ENCODE measurements around the gene C2CD4C. TPM values are rescaled to one million over a fixed set of nuclear protein-coding genes. Genes with fewer than 3 reads are reported as not detected.
A peak's percentile ranks its signal among the peaks of the same experiment; 100 is the strongest.
"Not testable (repeated sequence)": the region's sequence is repeated elsewhere in the genome, so short reads cannot be mapped to it uniquely, and the experiment has no call there.

C2CD4C gene
- total RNA-seq, 2 donors from 2014 or later: 1.1 to 2.9 TPM

DNA sequence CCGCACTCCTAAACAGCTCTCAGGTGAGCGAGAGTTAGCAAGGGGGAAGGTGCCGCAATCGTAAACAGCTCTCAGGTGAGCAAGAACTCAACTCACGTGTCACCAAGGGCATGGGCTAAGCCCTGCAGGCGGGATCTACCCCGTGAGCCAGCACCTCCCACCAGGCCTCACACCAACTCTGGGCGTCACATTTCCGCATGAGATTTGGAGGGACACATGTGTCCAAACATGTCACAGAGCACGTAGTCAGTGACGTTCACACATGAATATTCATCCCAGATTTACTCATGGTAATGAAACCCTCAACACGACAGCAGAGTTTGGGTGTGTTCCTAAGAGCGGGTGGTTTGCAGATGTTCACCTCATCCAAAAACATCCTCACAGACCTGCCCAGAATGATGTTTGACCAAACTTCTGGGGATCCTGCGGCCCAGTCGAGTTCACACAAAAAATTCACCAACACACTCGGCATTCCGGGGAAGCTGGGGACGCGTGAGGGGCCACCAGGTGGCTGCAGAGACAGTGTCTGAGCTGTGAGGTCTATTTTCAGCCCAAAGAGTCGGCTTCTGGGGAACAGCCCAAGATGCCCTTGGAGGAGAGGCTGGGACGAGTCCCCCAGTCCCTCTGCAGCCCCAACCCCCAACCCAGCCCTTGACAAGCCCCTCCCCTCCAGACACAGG is 19.6 kb downstream of the C2CD4C start:
- intact Hi-C loops (cut with DNase I): loop anchor here in 1 of 2 donors (10.0 kb wide), 1 partner anchor 85 kb away; a partner anchor contains a TSS
- peak; percentile 62 for DNase-seq (ENCODE audit: low spot score)

DNA sequence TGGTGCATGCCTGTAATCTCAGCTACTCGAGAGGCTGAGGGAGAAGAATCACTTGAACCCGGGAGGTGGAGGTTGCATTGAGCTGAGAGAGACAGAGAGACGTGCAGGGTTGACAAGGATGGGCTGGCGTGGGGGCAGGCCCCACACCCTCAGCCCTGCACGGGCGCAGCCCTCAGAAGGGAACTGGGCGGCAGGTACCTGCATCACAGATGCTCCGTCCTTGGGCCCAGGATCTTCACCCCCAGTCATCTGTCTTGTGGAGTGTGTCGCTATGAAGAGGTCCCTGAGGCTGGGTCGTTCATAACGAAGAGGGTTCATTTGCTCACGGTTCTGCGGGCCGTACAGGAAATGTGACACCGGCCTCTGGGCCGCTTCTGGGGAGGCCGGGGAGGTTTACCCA is 20.3 kb downstream of the C2CD4C start:
- intact Hi-C loops (cut with DNase I): loop anchor here in 1 of 2 donors (10.0 kb wide), 1 partner anchor 86 kb away; a partner anchor contains a TSS
- DNase-seq (ENCODE audit: low spot score): peak; percentile 45

DNA sequence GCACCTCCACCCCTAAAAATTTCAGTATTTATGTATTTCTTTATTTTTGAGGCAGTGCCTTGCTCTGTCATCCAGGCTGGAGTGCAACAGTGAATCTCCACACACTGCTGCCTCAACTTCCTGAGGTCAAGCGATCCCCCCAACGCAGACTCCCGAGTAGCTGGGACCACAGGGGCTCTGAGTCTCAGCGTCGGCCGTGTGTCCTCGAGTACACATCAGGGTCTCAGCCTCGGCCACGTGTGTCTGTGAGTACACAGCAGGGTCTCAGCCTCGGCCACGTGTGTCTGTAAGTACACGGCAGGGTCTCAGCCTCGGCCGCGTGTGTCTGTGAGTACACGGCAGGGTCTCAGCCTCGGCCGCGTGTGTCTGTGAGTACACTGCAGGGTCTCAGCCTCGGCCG is 21.2 kb downstream of the C2CD4C start:
- DNase-seq (ENCODE audit: low spot score): peak; percentile 69
- intact Hi-C loops (cut with DNase I): loop anchor here in 1 of 2 donors (10.0 kb wide), 1 partner anchor 87 kb away; a partner anchor contains a TSS

DNA sequence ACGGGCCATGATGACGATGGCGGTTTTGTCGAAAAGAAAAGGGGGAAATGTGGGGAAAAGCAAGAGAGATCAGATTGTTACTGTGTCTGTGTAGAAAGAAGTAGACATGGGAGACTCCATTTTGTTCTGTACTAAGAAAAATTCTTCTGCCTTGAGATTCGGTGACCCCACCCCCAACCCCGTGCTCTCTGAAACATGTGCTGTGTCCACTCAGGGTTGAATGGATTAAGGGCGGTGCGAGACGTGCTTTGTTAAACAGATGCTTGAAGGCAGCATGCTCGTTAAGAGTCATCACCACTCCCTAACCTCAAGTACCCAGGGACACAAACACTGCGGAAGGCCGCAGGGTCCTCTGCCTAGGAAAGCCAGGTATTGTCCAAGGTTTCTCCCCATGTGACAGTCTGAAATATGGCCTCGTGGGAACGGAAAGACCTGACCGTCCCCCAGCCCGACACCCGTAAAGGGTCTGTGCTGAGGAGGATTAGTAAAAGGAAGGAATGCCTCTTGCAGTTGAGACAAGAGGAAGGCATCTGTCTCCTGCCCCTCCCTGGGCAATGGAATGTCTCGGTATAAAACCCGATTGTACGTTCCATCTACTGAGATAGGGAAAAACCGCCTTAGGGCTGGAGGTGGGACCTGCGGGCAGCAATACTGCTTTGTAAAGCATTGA is 22.2 kb downstream of the C2CD4C start:
- intact Hi-C loops (cut with DNase I): loop anchor here in 1 of 2 donors (10.0 kb wide), 1 partner anchor 88 kb away; a partner anchor contains a TSS
- not testable (repeated sequence) for DNase-seq (ENCODE audit: low spot score)

DNA sequence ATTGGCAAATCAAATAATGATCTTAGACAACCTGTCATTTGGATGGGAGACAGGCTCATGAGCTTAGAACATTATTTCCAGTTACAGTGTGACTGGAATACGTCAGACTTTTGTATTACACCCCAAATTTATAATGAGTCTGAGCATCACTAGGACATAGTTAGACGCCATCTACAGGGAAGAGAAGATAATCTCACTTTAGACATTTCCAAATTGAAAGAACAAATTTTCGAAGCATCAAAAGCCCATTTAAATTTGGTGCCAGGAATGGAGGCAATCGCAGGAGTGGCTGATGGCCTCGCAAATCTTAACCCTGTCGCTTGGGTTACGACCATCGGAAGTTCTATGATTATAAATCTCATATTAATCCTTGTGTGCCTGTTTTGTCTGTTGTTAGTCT is 22.8 kb downstream of the C2CD4C start:
- intact Hi-C loops (cut with DNase I): loop anchor here in 1 of 2 donors (10.0 kb wide), 1 partner anchor 89 kb away; a partner anchor contains a TSS
- not testable (repeated sequence) for DNase-seq (ENCODE audit: low spot score)

- intact Hi-C loops (cut with DNase I): loop anchor here in 1 of 2 donors (10.0 kb wide), 1 partner anchor 90 kb away; a partner anchor contains a TSS
- no peak for DNase-seq (ENCODE audit: low spot score)
Observed at GRCh38 chr19:384799-385169, 24.2 kb downstream of the C2CD4C start.

GRCh38 chr19:383922-384798 is 24.8 kb downstream of the C2CD4C start:
- peak; percentile 78 for DNase-seq (ENCODE audit: low spot score)

GRCh38 chr19:383040-383439 is 25.9 kb downstream of the C2CD4C start:
- intact Hi-C loops (cut with DNase I): loop anchor here in 1 of 2 donors (10.0 kb wide), 1 partner anchor 92 kb away; a partner anchor contains a TSS
- DNase-seq (ENCODE audit: low spot score): no peak

More at GRCh38 chr19:383922-384798, 24.8 kb downstream of the C2CD4C start:
- intact Hi-C loops (cut with DNase I): loop anchor here in 1 of 2 donors (10.0 kb wide), 1 partner anchor 91 kb away; a partner anchor contains a TSS

DNA sequence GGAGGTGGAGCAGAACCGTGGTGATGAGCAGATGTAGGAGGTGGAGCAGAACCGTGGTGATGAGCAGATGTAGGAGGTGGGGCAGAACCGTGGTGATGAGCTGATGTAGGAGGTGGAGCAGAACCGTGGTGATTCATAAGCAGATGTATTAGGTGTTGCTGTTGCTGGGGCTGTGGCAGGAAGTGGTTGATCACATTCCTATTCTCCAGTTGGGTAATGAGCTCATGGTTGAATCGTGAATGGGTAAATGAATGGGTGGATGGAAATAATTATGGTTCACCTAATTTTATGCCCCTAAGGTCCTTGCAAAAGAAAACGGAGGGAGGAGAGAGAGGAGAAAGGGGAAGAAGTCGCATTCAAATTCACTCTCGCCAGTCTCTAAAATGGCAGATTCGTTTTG is 26.4 kb downstream of the C2CD4C start:
- intact Hi-C loops (cut with DNase I): loop anchor here in 1 of 2 donors (10.0 kb wide), 1 partner anchor 92 kb away; a partner anchor contains a TSS

GRCh38 chr19:381901-382300 is 27.0 kb downstream of the C2CD4C start:
- peak; percentile 25 for DNase-seq (ENCODE audit: low spot score)
- intact Hi-C loops (cut with DNase I): loop anchor here in 1 of 2 donors (10.0 kb wide), 1 partner anchor 93 kb away; a partner anchor contains a TSS

More for the DNA sequence above, 26.4 kb downstream of the C2CD4C start:
- DNase-seq (ENCODE audit: low spot score): not testable (repeated sequence)

DNA sequence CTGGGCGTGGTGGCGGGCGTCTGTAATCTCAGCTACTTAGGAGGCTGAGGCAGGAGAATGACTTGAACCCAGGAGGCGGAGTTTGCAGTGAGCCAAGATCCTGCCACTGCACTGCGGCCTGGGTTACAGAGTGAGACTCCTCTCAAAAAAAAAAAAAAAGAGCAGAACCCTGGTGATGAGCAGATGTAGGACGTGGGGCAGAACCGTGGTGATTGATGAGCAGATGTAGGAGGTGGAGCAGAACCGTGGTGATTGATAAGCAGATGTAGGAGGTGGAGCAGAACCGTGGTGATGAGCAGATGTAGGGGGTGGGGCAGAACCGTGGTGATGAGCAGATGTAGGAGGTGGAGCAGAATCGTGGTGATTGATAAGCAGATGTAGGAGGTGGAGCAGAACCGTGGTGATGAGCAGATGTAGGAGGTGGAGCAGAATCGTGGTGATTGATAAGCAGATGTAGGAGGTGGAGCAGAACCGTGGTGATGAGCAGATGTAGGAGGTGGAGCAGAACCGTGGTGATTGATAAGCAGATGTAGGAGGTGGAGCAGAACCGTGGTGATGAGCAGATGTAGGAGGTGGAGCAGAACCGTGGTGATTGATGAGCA is 28.2 kb downstream of the C2CD4C start:
- peak; percentile 28 for DNase-seq (ENCODE audit: low spot score)
- intact Hi-C loops (cut with DNase I): loop anchor here in 1 of 2 donors (10.0 kb wide), 1 partner anchor 94 kb away; a partner anchor contains a TSS

DNA sequence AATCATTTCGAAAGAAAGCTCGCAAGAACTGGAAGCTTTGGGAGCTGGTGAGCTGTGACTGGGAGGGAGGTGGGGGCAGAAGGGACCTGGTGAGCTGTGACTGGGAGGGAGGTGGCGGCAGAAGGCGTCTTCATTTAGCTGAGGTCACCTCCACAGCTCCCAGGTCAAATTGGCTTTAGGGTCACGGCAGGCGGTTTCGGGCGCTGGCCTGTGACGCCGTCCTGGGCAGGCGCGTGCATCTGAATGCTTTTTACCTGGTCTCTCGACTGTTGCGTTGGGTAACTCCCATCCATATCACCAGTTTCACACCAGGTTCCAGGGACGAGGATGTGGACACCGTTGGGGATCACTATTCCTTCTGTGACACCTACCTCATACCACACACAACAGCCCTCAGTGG is 29.2 kb downstream of the C2CD4C start:
- intact Hi-C loops (cut with DNase I): loop anchor here in 1 of 2 donors (10.0 kb wide), 1 partner anchor 95 kb away; a partner anchor contains a TSS
- peak; percentile 49 for DNase-seq (ENCODE audit: low spot score)

- intact Hi-C loops (cut with DNase I): no loop called here
- peak; percentile 36 for DNase-seq (ENCODE audit: low spot score)
Observed at GRCh38 chr19:378706-379105, 30.2 kb downstream of the C2CD4C start.

- peak; percentile 68 for DNase-seq (ENCODE audit: low spot score)
- intact Hi-C loops (cut with DNase I): no loop called here
Observed at GRCh38 chr19:377801-378581, 31.0 kb downstream of the C2CD4C start.

DNA sequence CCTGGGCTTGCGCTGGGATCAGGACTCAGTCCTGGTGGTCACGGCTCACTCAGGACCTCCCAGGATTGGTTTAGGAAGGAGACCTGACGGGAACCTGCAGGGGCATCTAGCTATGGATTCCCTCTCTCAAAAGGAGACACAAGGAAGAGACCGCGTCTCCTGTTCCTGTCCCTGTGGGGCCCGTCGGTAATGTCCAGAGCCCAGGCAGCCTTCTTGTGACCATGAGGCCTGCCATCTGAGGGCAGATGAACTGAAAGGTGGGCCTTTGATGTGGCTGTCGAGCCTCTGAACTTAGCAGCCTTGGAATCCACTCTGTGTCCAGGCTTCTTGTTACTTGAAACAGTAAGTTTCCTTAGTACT is 32.9 kb downstream of the C2CD4C start:
- DNase-seq (ENCODE audit: low spot score): no peak
- intact Hi-C loops (cut with DNase I): no loop called here

DNA sequence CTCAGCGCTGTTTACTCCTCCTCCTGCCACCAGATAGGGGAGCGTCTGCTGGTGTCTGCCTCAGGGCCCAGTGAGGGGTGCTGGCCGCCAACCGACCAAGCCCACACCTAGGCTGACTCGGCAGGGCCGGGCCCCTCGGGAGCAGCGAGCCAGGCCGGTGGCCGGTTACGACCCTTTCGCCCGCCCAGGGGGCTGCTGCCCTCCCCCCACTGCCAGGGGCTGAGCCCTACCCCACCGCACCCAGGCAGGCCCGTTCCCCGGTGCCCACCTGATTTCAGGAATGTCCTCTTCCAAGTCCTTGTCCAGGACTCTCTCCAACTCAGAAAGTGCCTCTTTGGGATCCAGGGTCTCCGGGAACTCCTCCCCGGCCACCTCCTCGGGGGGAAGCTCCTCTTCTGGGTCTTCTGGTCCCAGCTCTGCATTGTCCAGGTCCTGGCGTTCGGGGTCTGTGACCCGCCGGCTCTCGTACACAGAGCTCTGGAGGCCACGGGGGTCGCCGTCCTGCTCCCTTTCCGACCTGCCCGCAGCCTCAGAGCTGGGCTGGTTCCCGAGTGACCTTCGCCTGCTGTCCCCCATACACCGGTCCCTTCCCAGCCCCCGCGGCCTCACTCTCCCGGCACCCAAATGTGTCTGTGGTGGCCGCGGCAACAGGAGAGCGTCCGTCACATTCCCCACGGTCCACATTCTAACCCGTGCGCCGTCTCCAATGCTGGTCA is 33.4 kb downstream of the C2CD4C start:
- intact Hi-C loops (cut with DNase I): no loop called here
- DNase-seq (ENCODE audit: low spot score): no peak

DNA sequence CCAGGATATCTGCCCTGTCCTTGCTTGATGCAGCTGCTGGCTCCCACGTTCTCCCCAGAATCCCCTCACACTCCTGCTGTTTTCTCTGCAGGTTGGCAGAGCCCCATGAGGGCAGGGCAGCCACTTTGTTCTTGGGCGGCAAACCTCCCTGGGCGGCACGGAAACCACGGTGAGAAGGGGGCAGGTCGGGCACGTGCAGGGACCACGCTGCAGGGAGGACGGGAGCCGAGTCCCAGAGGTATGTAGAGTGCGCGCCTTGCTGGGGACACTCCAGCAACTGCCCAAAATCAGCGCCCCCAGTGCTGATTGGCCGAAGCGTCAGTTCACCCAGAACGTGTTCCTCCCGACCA is 34.1 kb downstream of the C2CD4C start:
- DNase-seq (ENCODE audit: low spot score): no peak
- intact Hi-C loops (cut with DNase I): no loop called here

Measured in posterior vena cava (tissue), 2 donors.